ENCODE data around the gene TNRC18.
"Not testable (repeated sequence)": the region's sequence is repeated elsewhere in the genome, so short reads cannot be mapped to it uniquely, and the experiment has no call there.

The TNRC18 gene

GRCh38 chr7:5265320-5266190, 158.1 kb downstream of the TNRC18 start:
- DNase-seq = no peak

DNA sequence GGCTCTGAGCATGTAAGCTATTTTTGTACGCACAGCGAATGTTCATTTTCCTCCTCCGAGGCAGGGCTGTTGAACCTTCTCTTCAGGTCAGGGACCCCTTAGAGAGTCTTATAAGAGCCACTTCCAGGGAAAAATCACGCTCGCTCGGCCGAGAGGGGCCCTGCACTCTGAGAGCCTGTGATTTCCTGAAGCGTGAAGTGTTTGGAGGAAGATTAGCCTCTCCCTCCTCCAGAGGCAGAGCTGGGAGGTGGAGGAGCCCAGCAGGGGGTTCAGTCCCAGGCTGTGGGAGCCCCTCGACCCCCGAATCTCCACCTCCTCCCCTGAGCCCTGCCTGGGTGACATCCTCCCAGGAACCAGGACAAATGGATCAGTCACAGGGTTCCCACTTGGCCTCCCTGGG, 160.6 kb downstream of the TNRC18 start:
- DNase-seq = not testable (repeated sequence)

- not testable (repeated sequence) for DNase-seq
Measured at GRCh38 chr7:5260530-5261068, 163.0 kb downstream of the TNRC18 start.
